H1 (cell line): ENCODE results near the gene DEGS1. TPM values are rescaled to one million over a fixed set of nuclear protein-coding genes. Genes with fewer than 3 reads are reported as not detected.

Experiments used
- CTCF ChIA-PET: fragments of 300-600 bp; sonication (Branson Sonifier 250); formaldehyde crosslinking; loops from one replicate; lab custom pipeline; 2021; ENCODE audit not compliant: partially characterized antibody; lab: Charles Lee
- POLR2A ChIA-PET: fragments of 300-600 bp; sonication (Branson Sonifier 250); formaldehyde crosslinking; loops from one replicate; lab custom pipeline; 2021; ENCODE audit warnings: inconsistent platforms; ENCODE audit not compliant: partially characterized antibody; lab: Charles Lee
- DNase-seq, 2 experiments: peaks; one replicate each; pipeline versions ENCODE4 v3.0.0 to v3.0.0-alpha.2; 2010 to 2022; ENCODE audit warnings: low spot score in 2 of 2, low read depth in 1 of 2, mixed read lengths in 1 of 2
- FAIRE-seq: peaks from 2 replicates; lab custom pipeline; 2011; peaks lifted over from hg19 to GRCh38; lab: Jason Lieb, UNC
- H2AFZ ChIP-seq: 2 replicates; pipeline ENCODE4 v1.8.1; 2012; ENCODE audit warnings: low read length, inconsistent platforms
- H2AK5ac ChIP-seq: 2 replicates; pipeline ENCODE4 v1.6.1; 2013; ENCODE audit warnings: low read depth, low read length
- H2BK120ac ChIP-seq: replicated peaks from 2 replicates; pipeline ENCODE3; 2013; ENCODE audit warnings: low read depth, low read length, inconsistent platforms
- H2BK12ac ChIP-seq: 2 replicates; pipeline ENCODE4 v1.6.1; 2013; ENCODE audit warnings: low read depth, low read length
- H2BK15ac ChIP-seq: 2 replicates; pipeline ENCODE4 v1.6.1; 2013; ENCODE audit warnings: low read length
- H2BK20ac ChIP-seq: 2 replicates; pipeline ENCODE4 v1.6.1; 2013; ENCODE audit warnings: low read length
- H2BK5ac ChIP-seq: 2 replicates; pipeline ENCODE4 v1.6.1; 2013; ENCODE audit warnings: low read depth, low read length
- H3K14ac ChIP-seq: 2 replicates; pipeline ENCODE4 v1.6.1; 2013; ENCODE audit warnings: inconsistent platforms; ENCODE audit not compliant: insufficient read length
- H3K18ac ChIP-seq: 2 replicates; pipeline ENCODE4 v1.6.1; 2013; ENCODE audit warnings: low read length; ENCODE audit errors: extremely low read depth
- H3K23ac ChIP-seq: 2 replicates; pipeline ENCODE4 v1.6.1; 2013; ENCODE audit warnings: inconsistent platforms; ENCODE audit not compliant: insufficient read length
- H3K23me2 ChIP-seq: 2 replicates; pipeline ENCODE4 v1.6.1; 2013; ENCODE audit warnings: low read depth, low read length
- H3K27ac ChIP-seq: 2 replicates; pipeline ENCODE4 v1.6.1; 2011; ENCODE audit warnings: low read depth, low read length, inconsistent platforms
- H3K27me3 ChIP-seq, 4 experiments: replicated peaks in 1 of 4; 1 replicate in 1 of 4; 2 replicates in 3 of 4; pipeline versions ENCODE4 v1.6.1 to v1.8.1; 2011 to 2013; ENCODE audit warnings: low read length in 3 of 4, mild to moderate bottlenecking in 3 of 4, inconsistent platforms in 2 of 4, mixed read lengths in 2 of 4, moderate library complexity in 1 of 4; ENCODE audit not compliant: control insufficient read depth in 3 of 4, insufficient read depth in 3 of 4; ENCODE audit errors: extremely low read depth in 1 of 4
- H3K36me3 ChIP-seq, 4 experiments: 2 replicates each; pipeline versions ENCODE4 v1.6.1 to v1.8.1; 2011 to 2013; ENCODE audit warnings: mild to moderate bottlenecking in 4 of 4, low read length in 3 of 4, moderate library complexity in 2 of 4, control low read depth in 1 of 4, inconsistent platforms in 1 of 4; ENCODE audit not compliant: insufficient read depth in 4 of 4, control insufficient read depth in 2 of 4
- H3K4ac ChIP-seq: replicated peaks from 2 replicates; pipeline ENCODE3; 2013; ENCODE audit warnings: low read length, low read depth, mixed read lengths, inconsistent platforms; ENCODE audit not compliant: insufficient read length
- H3K4me1 ChIP-seq, 4 experiments: replicated peaks in 1 of 4; 1 replicate in 1 of 4; 2 replicates in 3 of 4; pipeline versions ENCODE4 v1.6.1 to v1.8.1; 2011 to 2013; ENCODE audit warnings: low read length in 3 of 4, inconsistent platforms in 2 of 4, mixed read lengths in 1 of 4; ENCODE audit not compliant: insufficient read depth in 4 of 4, control insufficient read depth in 3 of 4
- H3K4me2 ChIP-seq, 2 experiments: 2 replicates each; pipeline versions ENCODE4 v1.6.1 to v1.8.1; 2011 to 2013; ENCODE audit warnings: low read depth in 2 of 2, low read length in 2 of 2, control low read depth in 1 of 2, inconsistent platforms in 1 of 2, mild to moderate bottlenecking in 1 of 2; ENCODE audit not compliant: insufficient read depth in 1 of 2
- H3K4me3 ChIP-seq, 4 experiments: fragments of 200-600, 300-600 bp in 1 of 4; sonication (generic), shearing (Covaris generic), sonication (Bioruptor Twin) in 1 of 4; 2 replicates each; pipeline versions ENCODE4 v1.5.1 to v1.8.1; 2011 to 2016; ENCODE audit warnings: low read length in 4 of 4, low read depth in 3 of 4, control low read depth in 2 of 4, inconsistent platforms in 2 of 4, mild to moderate bottlenecking in 2 of 4, mixed read lengths in 1 of 4, moderate library complexity in 1 of 4; ENCODE audit not compliant: insufficient read depth in 2 of 4; ENCODE audit errors: extremely low read depth in 1 of 4
- H3K56ac ChIP-seq: replicated peaks from 2 replicates; pipeline ENCODE3; 2013; ENCODE audit warnings: low read depth, mild to moderate bottlenecking, mixed read lengths, low read length, inconsistent platforms; ENCODE audit not compliant: insufficient read length
- H3K79me1 ChIP-seq: 2 replicates; pipeline ENCODE4 v1.6.1; 2013; ENCODE audit warnings: low read depth, low read length, control low read depth
- H3K79me2 ChIP-seq, 2 experiments: 2 replicates each; pipeline versions ENCODE4 v1.6.1 to v1.8.1; 2012 to 2013; ENCODE audit warnings: low read length in 2 of 2, mild to moderate bottlenecking in 2 of 2, inconsistent platforms in 1 of 2; ENCODE audit not compliant: insufficient read depth in 2 of 2, control insufficient read depth in 1 of 2
- H3K9ac ChIP-seq, 4 experiments: replicated peaks in 1 of 4; 1 replicate in 1 of 4; 2 replicates in 3 of 4; pipeline versions ENCODE4 v1.6.1 to v1.8.1; 2011 to 2013; ENCODE audit warnings: low read depth in 3 of 4, low read length in 3 of 4, control low read depth in 2 of 4, mild to moderate bottlenecking in 2 of 4, moderate library complexity in 2 of 4, inconsistent platforms in 1 of 4; ENCODE audit errors: extremely low read depth in 1 of 4
- H3K9me3 ChIP-seq, 2 experiments: 2 replicates each; pipeline versions ENCODE4 v1.6.1 to v1.8.1; 2012 to 2013; ENCODE audit warnings: mild to moderate bottlenecking in 2 of 2, moderate library complexity in 2 of 2, control low read depth in 1 of 2, inconsistent platforms in 1 of 2, low read depth in 1 of 2, low read length in 1 of 2, mixed read lengths in 1 of 2; ENCODE audit not compliant: insufficient read depth in 2 of 2
- H4K20me1 ChIP-seq, 2 experiments: replicated peaks in 1 of 2; 2 replicates each; pipeline versions ENCODE3 to v1.8.1; 2011 to 2013; ENCODE audit warnings: inconsistent platforms in 2 of 2, low read length in 2 of 2, mild to moderate bottlenecking in 1 of 2; ENCODE audit not compliant: insufficient read depth in 2 of 2, control insufficient read depth in 1 of 2
- H4K5ac ChIP-seq: 2 replicates; pipeline ENCODE4 v1.6.1; 2013; ENCODE audit warnings: low read length, low read depth, mixed read lengths, inconsistent platforms; ENCODE audit not compliant: insufficient read length
- H4K8ac ChIP-seq: 2 replicates; pipeline ENCODE4 v1.8.0; 2013; ENCODE audit warnings: mild to moderate bottlenecking, moderate library complexity, low read length, inconsistent platforms; ENCODE audit not compliant: insufficient read depth; ENCODE audit errors: extremely low read depth
- H4K91ac ChIP-seq: replicated peaks from 2 replicates; pipeline ENCODE3; 2013; ENCODE audit warnings: low read length, mixed read lengths, inconsistent platforms; ENCODE audit not compliant: insufficient read length
- CEBPB ChIP-seq: IDR thresholded peaks from 2 replicates; pipeline ENCODE4 v1.6.1; 2012; ENCODE audit warnings: low read depth, low read length
- CHD1 ChIP-seq: IDR thresholded peaks from 2 replicates; pipeline ENCODE4 v1.6.1; 2012; ENCODE audit warnings: low read depth, low read length, improper control_type of control experiment
- E2F6 ChIP-seq: IDR thresholded peaks from 2 replicates; pipeline ENCODE4 v1.6.1; 2012; ENCODE audit warnings: inconsistent platforms
- EP300 ChIP-seq, 2 experiments: IDR thresholded peaks; 1 replicate in 1 of 2; 2 replicates in 1 of 2; pipeline ENCODE4 v1.6.1; 2011 to 2012; ENCODE audit warnings: low read depth in 2 of 2, low read length in 2 of 2, mild to moderate bottlenecking in 2 of 2, borderline replicate concordance in 1 of 2, inconsistent platforms in 1 of 2, moderate library complexity in 1 of 2
- HDAC2 ChIP-seq, 2 experiments: fragments of 300-600 bp in 1 of 2; sonication (generic) in 1 of 2; IDR thresholded peaks; 2 replicates each; pipeline ENCODE4 v1.6.1; 2011 to 2012; ENCODE audit warnings: low read depth in 2 of 2, low read length in 2 of 2, mild to moderate bottlenecking in 2 of 2, moderate library complexity in 2 of 2, borderline replicate concordance in 1 of 2, inconsistent platforms in 1 of 2
- MAFK ChIP-seq: IDR thresholded peaks from 2 replicates; pipeline ENCODE4 v1.6.1; 2012; ENCODE audit warnings: low read depth, mild to moderate bottlenecking, improper control_type of control experiment, low read length
- NRF1 ChIP-seq: IDR thresholded peaks from 2 replicates; pipeline ENCODE4 v1.6.1; 2011; ENCODE audit warnings: mild to moderate bottlenecking, low read depth, low read length, improper control_type of control experiment
- POLR2A ChIP-seq, 2 experiments: IDR thresholded peaks; 1 replicate in 1 of 2; 2 replicates in 1 of 2; pipeline ENCODE4 v1.6.1; 2011; ENCODE audit warnings: low read depth in 2 of 2, low read length in 2 of 2, mild to moderate bottlenecking in 2 of 2; ENCODE audit errors: control extremely low read depth in 1 of 2
- SIN3A ChIP-seq, 2 experiments: IDR thresholded peaks in 1 of 2; conservative IDR thresholded peaks in 1 of 2; 2 replicates each; pipeline ENCODE4 v1.6.1; 2011 to 2012; ENCODE audit warnings: low read length in 2 of 2, improper control_type of control experiment in 1 of 2, low read depth in 1 of 2, mild to moderate bottlenecking in 1 of 2
- TEAD4 ChIP-seq: IDR thresholded peaks from 2 replicates; pipeline ENCODE4 v1.6.1; 2012; ENCODE audit warnings: low read depth, low read length, inconsistent platforms, mixed read lengths
- WGBS, 2 experiments: shearing (Covaris generic) in 1 of 2; methylation state at CpG; one replicate each; pipeline versions ENCODE4 v1.1.6 to v1.1.7; 2013 to 2015; ENCODE audit warnings: low lambda C conversion rate in 2 of 2, mixed read lengths in 2 of 2, inconsistent platforms in 1 of 2, low coverage in 1 of 2, missing lambda C conversion rate in 1 of 2; ENCODE audit not compliant: insufficient replicate concordance in 2 of 2, insufficient coverage in 1 of 2, insufficient read length in 1 of 2; ENCODE audit errors: extremely low coverage in 1 of 2, missing lambda C conversion rate in 1 of 2; 5-methylcytosine and 5-hydroxymethylcytosine counted together
- polyA plus RNA-seq, 7 experiments: library from polyadenylated mRNA; depleted of rRNA in 3 of 7; stranded (reverse) in 5 of 7; unstranded in 2 of 7; fragments of >200 nt in 5 of 7; fragments of 200-250 nt in 2 of 7; gene quantifications; 1 replicate in 5 of 7; 2 replicates in 1 of 7; 4 replicates in 1 of 7; pipeline versions ENCODE4 v1.2.1 to v1.2.3, GENCODE V29; 2011 to 2013; ENCODE audit warnings: missing spikeins in 2 of 7, mixed read lengths in 2 of 7
- total RNA-seq: library from RNA; stranded (reverse); fragmentation: NEBNext Ultra II Directional; extraction: Animal tissue kit (Norgen Biotek cat#: 25700); gene quantifications from 2 replicates; pipeline ENCODE4 v1.2.1, GENCODE V29; 2021

DEGS1 gene
- total and polyA plus RNA-seq, 2 of the 8 experiments (the other 6 are each of a cell fraction or from before 2014, with no cell fraction given) = 46.1 to 114 TPM

GRCh38 chr1:224198572-224198971 is 15.5 kb downstream of the DEGS1 start:
- Histone ChIP-seq H3K27me3 (no peaks in the 10 kb centered on the region), H3K79me1 (no peaks in the 10 kb centered on the region), H3K4me2 (no peak overlapping the region), H2BK20ac (no peak overlapping the region), H2AFZ (no peak overlapping the region), H4K5ac (no peak overlapping the region), H3K23me2 (no peaks in the 10 kb centered on the region), H3K79me2 (no peaks in the 10 kb centered on the region), H3K4ac (no peak overlapping the region), H3K23ac (no peak overlapping the region), H2BK15ac (no peak overlapping the region), H4K8ac (no peak overlapping the region), H3K4me1 (peaks cover 0 to 7% (median 6%) of the 10 kb centered on the region in 4 experiments), H2AK5ac (no peak overlapping the region), H3K18ac (no peak overlapping the region), H3K9me3 (no peaks in the 10 kb centered on the region), H3K14ac (no peak overlapping the region), H2BK5ac (no peak overlapping the region), H3K27ac (no peak overlapping the region), H3K56ac (no peak overlapping the region), H3K9ac (no peak overlapping the region), H3K36me3 (peaks cover 0 to 6% (median under 1%) of the 10 kb centered on the region in 4 experiments; a peak in 3 of 8 replicates), H2BK120ac (no peak overlapping the region), H2BK12ac (no peak overlapping the region), H4K20me1 (no peaks in the 10 kb centered on the region), H4K91ac (no peak overlapping the region), H3K4me3 (no peak overlapping the region)
- CTCF ChIA-PET = interaction anchor here (1.4 kb wide), 1 partner anchor 46 kb away, joined by 3 read pairs; no protein-coding TSS in a partner anchor
- WGBS, 2 experiments = 83% methylated on average over 4 of the region's 4 CpGs; no CpG with 5 or more reads in 1 of the 2 experiments
- DNase-seq (no peak), FAIRE-seq (no peak)
- POLR2A ChIA-PET = interaction anchor here (1.1 to 1.2 kb wide), 2 partner anchors 15 to 58 kb away, joined by 3 to 4 read pairs; partner anchors contain the start of gene DEGS1
- TF ChIP-seq POLR2A (IDR thresholded peaks at IDR 0.05; ENCODE audit: control extremely low read depth in 1 of 2, low read depth in 2 of 2, low read length in 2 of 2) = no peak
- no peak for TF ChIP-seq SIN3A (conservative IDR thresholded peaks at IDR 0.05 in 1 of 2, IDR thresholded peaks at IDR 0.05 in 1 of 2; ENCODE audit: low read depth in 1 of 2, low read length in 2 of 2)
- no peak for TF ChIP-seq EP300 (IDR thresholded peaks at IDR 0.05; ENCODE audit: borderline replicate concordance in 1 of 2, low read depth in 2 of 2, low read length in 2 of 2)
- TF ChIP-seq E2F6 = no peak
- TF ChIP-seq MAFK = no peak
- TF ChIP-seq CEBPB = no peak
- no peak for TF ChIP-seq TEAD4
- TF ChIP-seq NRF1 = no peak
- no peak for TF ChIP-seq HDAC2 (IDR thresholded peaks at IDR 0.05; ENCODE audit: borderline replicate concordance in 1 of 2, low read depth in 2 of 2, low read length in 2 of 2)
- TF ChIP-seq CHD1 = no peak
